GM12873 (cell line): ENCODE measurements around the gene NUP58.

Experiments used
- CTCF ChIP-seq: IDR thresholded peaks from 2 replicates; pipeline ENCODE4 v1.5.1; 2012; ENCODE audit warnings: low read depth, mild to moderate bottlenecking, moderate library complexity, low read length, control low read depth; ENCODE audit not compliant: insufficient read depth; ENCODE audit errors: missing control alignments

Gene NUP58

GRCh38 chr13:25288966-25289365 lies 12.5 kb upstream of the NUP58 start:
- TF ChIP-seq CTCF = no peak

GRCh38 chr13:25291691-25292090 lies 9.7 kb upstream of the NUP58 start:
- no peak for TF ChIP-seq CTCF

GRCh38 chr13:25292301-25292700 lies 9.1 kb upstream of the NUP58 start:
- no peak for TF ChIP-seq CTCF

GRCh38 chr13:25295228-25295627 lies 6.2 kb upstream of the NUP58 start:
- TF ChIP-seq CTCF = no peak

GRCh38 chr13:25295701-25296100 lies 5.7 kb upstream of the NUP58 start:
- no peak for TF ChIP-seq CTCF

- no peak for TF ChIP-seq CTCF
Observed at GRCh38 chr13:25300861-25301346, 521 bp upstream of the NUP58 start.

- TF ChIP-seq CTCF = no peak
Observed at GRCh38 chr13:25302121-25302520, 696 bp downstream of the NUP58 start.
